ENCODE data around the gene ZSWIM5. TPM values are rescaled to one million over a fixed set of nuclear protein-coding genes. Genes with fewer than 3 reads are reported as not detected.
A peak's percentile ranks its signal among the peaks of the same experiment; 100 is the strongest.

Gene ZSWIM5
- total RNA-seq (2021; ENCODE audit: unreplicated experiment): 7.9 TPM
- 6.9 TPM for polyA plus RNA-seq (2012; ENCODE audit: insufficient read length)
- percentile 66 among the genes with signal in this experiment for Bru-seq, nascent RNA
- BruChase-seq, experiment 1, labeled RNA remaining after a 2-hour chase: percentile 64 among the genes with signal in this experiment
- BruChase-seq, experiment 2, labeled RNA remaining after a 6-hour chase: percentile 64 among the genes with signal in this experiment
- long read RNA-seq, partial matches to known transcripts: 4 of 16 reads
- long read RNA-seq, other reads (novel, unspliced or antisense): 12 of 16 reads

DNA sequence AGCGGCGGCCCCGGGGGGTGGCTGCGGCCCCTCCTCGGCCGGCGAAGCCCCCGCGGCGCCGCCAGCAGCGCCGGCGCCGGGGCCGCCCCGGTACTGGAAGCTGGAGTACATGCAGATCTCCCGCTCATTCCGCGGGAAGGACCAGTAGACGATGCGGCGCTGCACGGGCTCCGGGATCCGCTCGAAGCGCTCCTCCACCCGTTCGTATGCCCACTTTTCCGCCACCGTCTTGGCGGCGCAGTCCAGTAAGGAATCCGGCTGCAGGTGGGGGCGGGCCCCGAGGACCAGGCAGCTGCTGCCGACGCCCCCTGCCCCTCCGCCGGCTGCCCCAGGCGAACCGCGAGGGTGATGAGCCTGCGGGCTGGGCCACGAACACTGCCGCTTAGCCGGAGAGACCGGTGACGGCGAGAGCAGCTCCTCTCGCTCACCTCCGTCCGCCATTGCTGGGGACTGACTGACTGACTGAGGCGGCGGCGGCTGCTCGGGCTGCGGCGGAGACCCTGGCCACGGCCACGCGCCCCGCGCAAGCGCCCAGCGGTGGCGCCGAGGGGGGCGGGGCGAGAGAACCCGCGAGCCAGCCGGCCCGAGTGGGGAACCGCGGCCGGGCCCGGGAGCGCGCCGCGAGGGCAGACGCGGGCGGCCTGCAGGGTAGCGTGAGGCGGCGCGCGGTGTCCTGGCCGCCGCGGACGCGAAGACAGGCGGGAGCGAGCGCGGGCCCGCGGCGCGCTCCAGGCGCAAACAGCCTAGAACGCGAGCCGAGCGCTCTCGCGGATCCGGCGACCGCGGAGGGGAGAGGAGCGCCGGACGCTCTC lies at the start of gene ZSWIM5:
ZSWIM5 (minus strand) TSS at position 696 of the 812 bp plus-strand sequence; CDS start at position 441, 255 bp downstream.
- ATAC-seq: peak; percentile 95
- in situ Hi-C loops (cut with HindIII; ENCODE audit: low pct_unique_long_range_greater_than_20kb, low sequenced_read_pairs): no loop called here
- intact Hi-C loops (cut with micrococcal nuclease; ENCODE audit: unreplicated experiment): loop anchor here (10.0 kb wide), 2 partner anchors 89 to 191 kb away; partner anchors contain the start of genes HECTD3 and UROD

DNA sequence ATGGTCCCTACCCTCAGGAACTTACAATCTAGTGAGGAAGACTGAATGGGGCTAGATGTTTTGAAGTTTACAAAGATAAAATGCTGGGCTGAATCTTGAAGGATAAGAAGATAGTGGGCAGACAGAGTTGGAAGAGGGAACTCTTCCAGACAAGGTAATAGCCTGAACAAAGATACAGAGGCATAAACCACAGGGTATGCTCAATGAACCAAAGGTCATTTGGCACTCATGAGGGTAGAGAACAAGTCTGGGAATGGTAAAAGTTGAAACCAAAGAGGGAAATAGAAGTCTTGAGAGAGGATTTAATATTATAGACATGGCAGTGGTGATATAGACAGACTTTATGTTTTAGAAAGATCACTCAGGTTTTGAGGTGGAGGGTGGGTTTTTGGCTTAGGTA lies 48.1 kb upstream of the ZSWIM5 start:
- peaks cover 6% of the 10 kb centered on the region; the same call in 1 of the 2 replicates for H3K9me3 ChIP-seq (ENCODE audit: control insufficient read depth, insufficient read depth, low read depth, low read length)
- no peak overlapping the region for H3K27ac ChIP-seq (ENCODE audit: low read length)
- POLR2A ChIA-PET: no interaction called here
- CTCF ChIA-PET: no interaction called here
- in situ Hi-C loops (cut with HindIII; ENCODE audit: low pct_unique_long_range_greater_than_20kb, low sequenced_read_pairs): no loop called here
- ATAC-seq (no peak), DNase-seq (ENCODE audit: low read depth, low spot score) (no peak)
- TF ChIP-seq POLR2AphosphoS5 (IDR thresholded peaks at IDR 0.05; ENCODE audit: low read depth, low read length) (no peak), TCF7L2 (IDR thresholded peaks at IDR 0.05; ENCODE audit: low read depth, low read length) (no peak), SIN3A (IDR thresholded peaks at IDR 0.05; ENCODE audit: borderline replicate concordance, insufficient read depth, low read depth, low read length) (no peak)
- TF ChIP-seq, protein P1, sequence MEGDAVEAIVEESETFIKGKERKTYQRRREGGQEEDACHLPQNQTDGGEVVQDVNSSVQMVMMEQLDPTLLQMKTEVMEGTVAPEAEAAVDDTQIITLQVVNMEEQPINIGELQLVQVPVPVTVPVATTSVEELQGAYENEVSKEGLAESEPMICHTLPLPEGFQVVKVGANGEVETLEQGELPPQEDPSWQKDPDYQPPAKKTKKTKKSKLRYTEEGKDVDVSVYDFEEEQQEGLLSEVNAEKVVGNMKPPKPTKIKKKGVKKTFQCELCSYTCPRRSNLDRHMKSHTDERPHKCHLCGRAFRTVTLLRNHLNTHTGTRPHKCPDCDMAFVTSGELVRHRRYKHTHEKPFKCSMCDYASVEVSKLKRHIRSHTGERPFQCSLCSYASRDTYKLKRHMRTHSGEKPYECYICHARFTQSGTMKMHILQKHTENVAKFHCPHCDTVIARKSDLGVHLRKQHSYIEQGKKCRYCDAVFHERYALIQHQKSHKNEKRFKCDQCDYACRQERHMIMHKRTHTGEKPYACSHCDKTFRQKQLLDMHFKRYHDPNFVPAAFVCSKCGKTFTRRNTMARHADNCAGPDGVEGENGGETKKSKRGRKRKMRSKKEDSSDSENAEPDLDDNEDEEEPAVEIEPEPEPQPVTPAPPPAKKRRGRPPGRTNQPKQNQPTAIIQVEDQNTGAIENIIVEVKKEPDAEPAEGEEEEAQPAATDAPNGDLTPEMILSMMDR (IDR thresholded peaks at IDR 0.05): no peak
- TF ChIP-seq, protein P2, sequence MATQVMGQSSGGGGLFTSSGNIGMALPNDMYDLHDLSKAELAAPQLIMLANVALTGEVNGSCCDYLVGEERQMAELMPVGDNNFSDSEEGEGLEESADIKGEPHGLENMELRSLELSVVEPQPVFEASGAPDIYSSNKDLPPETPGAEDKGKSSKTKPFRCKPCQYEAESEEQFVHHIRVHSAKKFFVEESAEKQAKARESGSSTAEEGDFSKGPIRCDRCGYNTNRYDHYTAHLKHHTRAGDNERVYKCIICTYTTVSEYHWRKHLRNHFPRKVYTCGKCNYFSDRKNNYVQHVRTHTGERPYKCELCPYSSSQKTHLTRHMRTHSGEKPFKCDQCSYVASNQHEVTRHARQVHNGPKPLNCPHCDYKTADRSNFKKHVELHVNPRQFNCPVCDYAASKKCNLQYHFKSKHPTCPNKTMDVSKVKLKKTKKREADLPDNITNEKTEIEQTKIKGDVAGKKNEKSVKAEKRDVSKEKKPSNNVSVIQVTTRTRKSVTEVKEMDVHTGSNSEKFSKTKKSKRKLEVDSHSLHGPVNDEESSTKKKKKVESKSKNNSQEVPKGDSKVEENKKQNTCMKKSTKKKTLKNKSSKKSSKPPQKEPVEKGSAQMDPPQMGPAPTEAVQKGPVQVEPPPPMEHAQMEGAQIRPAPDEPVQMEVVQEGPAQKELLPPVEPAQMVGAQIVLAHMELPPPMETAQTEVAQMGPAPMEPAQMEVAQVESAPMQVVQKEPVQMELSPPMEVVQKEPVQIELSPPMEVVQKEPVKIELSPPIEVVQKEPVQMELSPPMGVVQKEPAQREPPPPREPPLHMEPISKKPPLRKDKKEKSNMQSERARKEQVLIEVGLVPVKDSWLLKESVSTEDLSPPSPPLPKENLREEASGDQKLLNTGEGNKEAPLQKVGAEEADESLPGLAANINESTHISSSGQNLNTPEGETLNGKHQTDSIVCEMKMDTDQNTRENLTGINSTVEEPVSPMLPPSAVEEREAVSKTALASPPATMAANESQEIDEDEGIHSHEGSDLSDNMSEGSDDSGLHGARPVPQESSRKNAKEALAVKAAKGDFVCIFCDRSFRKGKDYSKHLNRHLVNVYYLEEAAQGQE (IDR thresholded peaks at IDR 0.05; ENCODE audit: insufficient read depth in 1 of 2, low read depth in 2 of 2, low read length in 1 of 2): no peak
- H3K4me3 ChIP-seq (ENCODE audit: low read depth in 2 of 2, low read length in 2 of 2): no peak overlapping the region
- H3K27me3 ChIP-seq (ENCODE audit: control insufficient read depth, insufficient read depth, low read length): no peaks in the 10 kb centered on the region; the same call in 1 of the 2 replicates
- intact Hi-C loops (cut with micrococcal nuclease; ENCODE audit: unreplicated experiment): no loop called here
- no TSS peak for BruUV-seq (replicated peaks)
- H3K4me1 ChIP-seq (ENCODE audit: control insufficient read depth, insufficient read depth, low read length): no peaks in the 10 kb centered on the region
- no peaks in the 10 kb centered on the region for H3K36me3 ChIP-seq (ENCODE audit: control insufficient read depth, insufficient read depth, low read length)

More for the DNA sequence above, at the start of gene ZSWIM5:
- no peaks in the 10 kb centered on the region for H3K36me3 ChIP-seq (ENCODE audit: control insufficient read depth, insufficient read depth, low read length)
- ChIA-PET POLR2A (no interaction called here), CTCF (interaction anchor here (0.6 kb wide), 1 partner anchor 97 kb away, joined by 8 read pairs; no protein-coding TSS in a partner anchor)
- TF ChIP-seq, protein P1 (IDR thresholded peaks at IDR 0.05): no peak
- TF ChIP-seq TCF7L2 (IDR thresholded peaks at IDR 0.05; ENCODE audit: low read depth, low read length): 0 out of 2 replicates have a peak, but pooled peaks have one; percentile 14
- TF ChIP-seq, protein P2 (IDR thresholded peaks at IDR 0.05; ENCODE audit: insufficient read depth in 1 of 2, low read depth in 2 of 2, low read length in 1 of 2): peak in 1 of 2 experiments; percentile 49; a peak in 1 of 4 replicates
- DNase-seq (ENCODE audit: low read depth, low spot score): no peak
- peaks cover 23% of the 10 kb centered on the region for H3K4me1 ChIP-seq (ENCODE audit: control insufficient read depth, insufficient read depth, low read length)
- peak within 1 kb of the TSS; percentile 82 to 88 for H3K4me3 ChIP-seq (ENCODE audit: low read depth in 2 of 2, low read length in 2 of 2)
- no TSS peak for BruUV-seq (replicated peaks)
- H3K27me3 ChIP-seq (ENCODE audit: control insufficient read depth, insufficient read depth, low read length): no peaks in the 10 kb centered on the region
- no peaks in the 10 kb centered on the region for H3K9me3 ChIP-seq (ENCODE audit: control insufficient read depth, insufficient read depth, low read depth, low read length)
- H3K27ac ChIP-seq (ENCODE audit: low read length): peak within 1 kb of the TSS; percentile 79
